ENCODE measurements around the gene GDPGP1.
"Not testable (repeated sequence)": the region's sequence is repeated elsewhere in the genome, so short reads cannot be mapped to it uniquely, and the experiment has no call there.

Gene GDPGP1

GRCh38 chr15:90234096-90234988 lies at the start of gene GDPGP1:
TSS of gene GDPGP1 (plus strand) at chr15:90234209. CDS start at chr15:90240909, 6,700 bp downstream.
- DNase-seq (ENCODE audit: low read depth in 1 of 2, low spot score in 1 of 2), result no peak

GRCh38 chr15:90184786-90185704 lies 49.0 kb upstream of the GDPGP1 start:
- peak; percentile 27 for DNase-seq (ENCODE audit: low read depth in 1 of 2, low spot score in 1 of 2)

- DNase-seq (ENCODE audit: low read depth in 1 of 2, low spot score in 1 of 2), result no peak
Measured at GRCh38 chr15:90187257-90187868, 46.6 kb upstream of the GDPGP1 start.

GRCh38 chr15:90188065-90188464 lies 45.9 kb upstream of the GDPGP1 start:
- DNase-seq (ENCODE audit: low read depth in 1 of 2, low spot score in 1 of 2), result not testable (repeated sequence)

- no peak for DNase-seq (ENCODE audit: low read depth in 1 of 2, low spot score in 1 of 2)
Measured at GRCh38 chr15:90188914-90189748, 44.9 kb upstream of the GDPGP1 start.

- DNase-seq (ENCODE audit: low read depth in 1 of 2, low spot score in 1 of 2), result no peak
Measured at GRCh38 chr15:90189781-90190467, 44.1 kb upstream of the GDPGP1 start.

- no peak for DNase-seq (ENCODE audit: low read depth in 1 of 2, low spot score in 1 of 2)
Measured at GRCh38 chr15:90190606-90191343, 43.2 kb upstream of the GDPGP1 start.

GRCh38 chr15:90191344-90191687 lies 42.7 kb upstream of the GDPGP1 start:
- DNase-seq (ENCODE audit: low read depth in 1 of 2, low spot score in 1 of 2), result no peak

GRCh38 chr15:90191794-90192509 lies 42.1 kb upstream of the GDPGP1 start:
- peak in 1 of 2 donors; percentile 5 for DNase-seq (ENCODE audit: low read depth in 1 of 2, low spot score in 1 of 2)

GRCh38 chr15:90192961-90193786 lies 40.8 kb upstream of the GDPGP1 start:
- no peak for DNase-seq (ENCODE audit: low read depth in 1 of 2, low spot score in 1 of 2)

- no peak for DNase-seq (ENCODE audit: low read depth in 1 of 2, low spot score in 1 of 2)
Measured at GRCh38 chr15:90194655-90195054, 39.4 kb upstream of the GDPGP1 start.

- no peak for DNase-seq (ENCODE audit: low read depth in 1 of 2, low spot score in 1 of 2)
Measured at GRCh38 chr15:90200534-90201129, 33.4 kb upstream of the GDPGP1 start.

- peak; percentile 47 to 59 for DNase-seq (ENCODE audit: low read depth in 1 of 2, low spot score in 1 of 2)
Measured at GRCh38 chr15:90201130-90201943, 32.7 kb upstream of the GDPGP1 start, which contains the start of gene SEMA4B. TSS of gene SEMA4B (plus strand) at chr15:90201330. CDS start at chr15:90201579, 249 bp downstream.

- DNase-seq (ENCODE audit: low read depth in 1 of 2, low spot score in 1 of 2), result no peak
Measured at GRCh38 chr15:90201944-90202375, 32.0 kb upstream of the GDPGP1 start.

GRCh38 chr15:90202929-90203328 lies 31.1 kb upstream of the GDPGP1 start:
- DNase-seq (ENCODE audit: low read depth in 1 of 2, low spot score in 1 of 2), result no peak

- DNase-seq (ENCODE audit: low read depth in 1 of 2, low spot score in 1 of 2), result no peak
Measured at GRCh38 chr15:90203473-90203872, 30.5 kb upstream of the GDPGP1 start.
